RWPE1 (cell line): Measurements from ENCODE around the gene LCE1D.

ENCODE experiments used
- CTCF ChIA-PET: fragments of 350-600 bp; sonication (Branson Sonifier 250); formaldehyde crosslinking; extraction: SDS; loops from one replicate; lab custom pipeline; 2021; lab: Yijun Ruan, JAX
- POLR2A ChIA-PET: fragments of 400-600 bp; formaldehyde crosslinking; extraction: SDS; loops from one replicate; lab custom pipeline; 2020; ENCODE audit warnings: antibody characterized with exemption; ENCODE audit not compliant: low non-redundant PET; lab: Yijun Ruan, JAX
- DNase-seq: peaks from one replicate; pipeline ENCODE4 v3.0.0; 2012; ENCODE audit warnings: low spot score
- H3K27ac ChIP-seq: fragments of 450-650 bp; 2 replicates; pipeline ENCODE4 v1.5.1; 2017
- CTCF ChIP-seq: fragments of 450-650 bp; conservative IDR thresholded peaks from 2 replicates; pipeline ENCODE4 v1.5.1; 2017; ENCODE audit warnings: low read depth, mild to moderate bottlenecking

The LCE1D gene

GRCh38 chr1:152774875-152775274 is 21.6 kb upstream of the LCE1D start, which contains the start of gene LCE1F:
Gene LCE1F (plus strand): TSS chr1:152775140. CDS start chr1:152776372, 1,232 bp downstream.
- no peak within 1 kb of the TSS for H3K27ac ChIP-seq
- CTCF ChIA-PET: interaction anchor here (0.6 kb wide), 1 partner anchor 126 kb away, joined by 4 read pairs; no protein-coding TSS in a partner anchor
- POLR2A ChIA-PET: no interaction called here
- no peak for TF ChIP-seq CTCF
- DNase-seq: no peak

- TF ChIP-seq CTCF: no peak
- no peak for DNase-seq
- no peak overlapping the region for H3K27ac ChIP-seq
- ChIA-PET POLR2A (no interaction called here), CTCF (interaction anchor here (0.5 kb wide), 1 partner anchor 31 kb away, joined by 4 read pairs; no protein-coding TSS in a partner anchor)
These were observed 20.2 kb upstream of the LCE1D start for GRCh38 chr1:152776361-152776760.

- CTCF ChIA-PET: interaction anchor here (0.6 kb wide), 1 partner anchor 88 kb away, joined by 4 read pairs; no protein-coding TSS in a partner anchor
- no peak for DNase-seq
These were observed 18.9 kb upstream of the LCE1D start for GRCh38 chr1:152777510-152778137.

GRCh38 chr1:152783095-152783494 is 13.4 kb upstream of the LCE1D start:
- H3K27ac ChIP-seq: no peak overlapping the region
- DNase-seq: no peak
- CTCF ChIA-PET: no interaction called here
- TF ChIP-seq CTCF: no peak
- POLR2A ChIA-PET: no interaction called here

More at GRCh38 chr1:152777510-152778137, 18.9 kb upstream of the LCE1D start:
- H3K27ac ChIP-seq: no peak overlapping the region
- POLR2A ChIA-PET: no interaction called here
- 0 out of 2 replicates have a peak, but pooled peaks have one; percentile 9 for TF ChIP-seq CTCF

- POLR2A ChIA-PET: interaction anchor here (0.6 kb wide), 1 partner anchor 14 kb away, joined by 3 read pairs; no protein-coding TSS in a partner anchor
- no peak within 1 kb of the TSS for H3K27ac ChIP-seq
- TF ChIP-seq CTCF: no peak
- CTCF ChIA-PET: interaction anchor here (1.4 kb wide), 1 partner anchor 14 kb away, joined by 5 read pairs; no protein-coding TSS in a partner anchor
- peak; percentile 81 for DNase-seq
These were observed 10.4 kb upstream of the LCE1D start, which contains the start of gene LCE1E for GRCh38 chr1:152786077-152786476. Gene LCE1E (plus strand): TSS chr1:152786257. CDS start chr1:152787300, 1,043 bp downstream.

- ChIA-PET CTCF (no interaction called here), POLR2A (no interaction called here)
- no peak for TF ChIP-seq CTCF
- H3K27ac ChIP-seq: no peak overlapping the region
- DNase-seq: no peak
These were observed 835 bp upstream of the LCE1D start for GRCh38 chr1:152795686-152796085.
